OCI-LY7 (cell line): Measurements from ENCODE around the gene STAC.

Experiments
- CTCF ChIP-seq: fragments of 200-600 bp; sonication (generic); conservative IDR thresholded peaks from 2 replicates; pipeline ENCODE4 v1.5.1; 2014; ENCODE audit warnings: mild to moderate bottlenecking, antibody characterized with exemption, low read length, moderate library complexity, mixed read lengths
- EZH2phosphoT487 ChIP-seq: fragments of 200-600 bp; sonication (generic); IDR thresholded peaks from 2 replicates; pipeline ENCODE4 v1.6.1; 2018; ENCODE audit warnings: low read depth, borderline replicate concordance, mild to moderate bottlenecking, mixed run types, antibody characterized with exemption, low read length, moderate library complexity, mixed read lengths

DNA sequence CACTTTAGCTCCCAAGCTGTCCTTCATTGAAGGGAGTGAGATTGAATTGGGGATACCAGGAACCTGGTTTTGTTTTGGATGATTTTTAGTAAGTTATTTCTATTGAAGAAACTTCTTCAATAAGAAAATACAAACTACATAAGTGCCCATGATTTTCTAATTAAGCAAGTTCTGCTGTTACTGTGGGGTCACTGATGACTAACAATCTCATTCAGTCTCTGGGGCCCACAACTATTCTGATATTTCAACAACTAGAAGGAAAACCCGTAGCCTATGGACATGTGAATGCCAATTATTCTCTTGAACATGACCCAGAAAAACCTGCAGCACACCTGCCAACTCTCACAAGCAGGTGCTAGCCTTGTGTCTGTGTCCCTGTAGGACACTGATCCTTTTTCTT lies 199.4 kb downstream of the STAC start:
- TF ChIP-seq CTCF = no peak
- no peak for TF ChIP-seq EZH2phosphoT487
